HepG2 (cell line): ENCODE data around the gene LRRN3.

Source experiments
- ATAD3A ChIP-seq: sonication (generic); formaldehyde crosslinking; IDR thresholded peaks from 2 replicates; pipeline ENCODE4 v1.4.0; 2020; ENCODE audit warnings: missing genetic modification reagents
- NFKBIZ ChIP-seq: IDR thresholded peaks from 2 replicates; pipeline ENCODE4 v1.6.1; 2018; ENCODE audit warnings: missing genetic modification reagents, missing compliant biosample characterization
- NFYB ChIP-seq: sonication (generic); formaldehyde crosslinking; IDR thresholded peaks from 2 replicates; pipeline ENCODE4 v1.4.0; 2020; ENCODE audit warnings: missing genetic modification reagents
- POLR2AphosphoS5 ChIP-seq: IDR thresholded peaks from 2 replicates; pipeline ENCODE4 v1.6.1; 2012; ENCODE audit warnings: low read depth, low read length
- TARDBP ChIP-seq: sonication (generic); formaldehyde crosslinking; IDR thresholded peaks from 2 replicates; pipeline ENCODE4 v1.8.0; 2022; ENCODE audit warnings: mild to moderate bottlenecking, missing genetic modification reagents
- TF ChIP-seq, protein P1 (sequence below): sonication (generic); formaldehyde crosslinking; IDR thresholded peaks from 2 replicates; pipeline ENCODE4 v1.5.0; 2020; ENCODE audit warnings: mild to moderate bottlenecking, missing genetic modification reagents, moderate library complexity
- TF ChIP-seq, protein P2 (sequence below), 2 experiments: sonication (generic) in 1 of 2; formaldehyde crosslinking in 1 of 2; IDR thresholded peaks; 2 replicates each; pipeline versions ENCODE4 v1.5.1 to v1.6.1; 2011 to 2020; ENCODE audit warnings: borderline replicate concordance in 1 of 2, low read depth in 1 of 2, low read length in 1 of 2, mild to moderate bottlenecking in 1 of 2, missing genetic modification reagents in 1 of 2, moderate library complexity in 1 of 2

DNA sequence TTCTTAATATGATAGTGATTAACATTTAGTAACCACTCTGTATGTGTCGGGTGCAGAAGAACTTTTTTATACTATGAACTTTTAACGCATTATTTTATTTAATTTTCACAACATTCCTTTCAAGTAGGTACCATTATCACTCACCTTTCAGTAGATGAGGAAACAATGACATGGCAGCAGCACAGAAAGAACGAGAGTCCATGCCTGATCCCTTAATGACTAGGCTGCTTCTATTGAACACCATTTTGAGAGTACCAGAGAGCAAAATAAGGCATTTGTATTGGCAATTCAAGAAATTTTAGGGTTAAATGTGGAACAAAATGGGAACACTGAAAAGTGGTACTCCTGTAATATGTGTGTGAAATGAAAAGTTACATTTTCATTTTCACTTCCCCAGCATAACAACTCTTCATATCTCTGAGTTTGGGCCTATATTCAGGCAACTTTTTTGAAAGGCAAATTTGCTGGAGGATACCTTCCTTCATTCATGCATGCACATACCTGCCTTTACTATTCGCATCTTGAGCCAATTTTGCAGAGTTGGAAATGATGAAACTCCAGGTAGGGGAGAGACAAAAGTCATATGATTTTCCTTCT is 12.8 kb downstream of the LRRN3 start:
- TF ChIP-seq TARDBP (CRISPR knock-in tag) (no peak), NFKBIZ (CRISPR knock-in tag) (no peak), POLR2AphosphoS5 (no peak), NFYB (no peak), ATAD3A (CRISPR knock-in tag) (no peak)
- TF ChIP-seq, protein P1, sequence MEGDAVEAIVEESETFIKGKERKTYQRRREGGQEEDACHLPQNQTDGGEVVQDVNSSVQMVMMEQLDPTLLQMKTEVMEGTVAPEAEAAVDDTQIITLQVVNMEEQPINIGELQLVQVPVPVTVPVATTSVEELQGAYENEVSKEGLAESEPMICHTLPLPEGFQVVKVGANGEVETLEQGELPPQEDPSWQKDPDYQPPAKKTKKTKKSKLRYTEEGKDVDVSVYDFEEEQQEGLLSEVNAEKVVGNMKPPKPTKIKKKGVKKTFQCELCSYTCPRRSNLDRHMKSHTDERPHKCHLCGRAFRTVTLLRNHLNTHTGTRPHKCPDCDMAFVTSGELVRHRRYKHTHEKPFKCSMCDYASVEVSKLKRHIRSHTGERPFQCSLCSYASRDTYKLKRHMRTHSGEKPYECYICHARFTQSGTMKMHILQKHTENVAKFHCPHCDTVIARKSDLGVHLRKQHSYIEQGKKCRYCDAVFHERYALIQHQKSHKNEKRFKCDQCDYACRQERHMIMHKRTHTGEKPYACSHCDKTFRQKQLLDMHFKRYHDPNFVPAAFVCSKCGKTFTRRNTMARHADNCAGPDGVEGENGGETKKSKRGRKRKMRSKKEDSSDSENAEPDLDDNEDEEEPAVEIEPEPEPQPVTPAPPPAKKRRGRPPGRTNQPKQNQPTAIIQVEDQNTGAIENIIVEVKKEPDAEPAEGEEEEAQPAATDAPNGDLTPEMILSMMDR (CRISPR knock-in tag), result no peak
- TF ChIP-seq, protein P2, sequence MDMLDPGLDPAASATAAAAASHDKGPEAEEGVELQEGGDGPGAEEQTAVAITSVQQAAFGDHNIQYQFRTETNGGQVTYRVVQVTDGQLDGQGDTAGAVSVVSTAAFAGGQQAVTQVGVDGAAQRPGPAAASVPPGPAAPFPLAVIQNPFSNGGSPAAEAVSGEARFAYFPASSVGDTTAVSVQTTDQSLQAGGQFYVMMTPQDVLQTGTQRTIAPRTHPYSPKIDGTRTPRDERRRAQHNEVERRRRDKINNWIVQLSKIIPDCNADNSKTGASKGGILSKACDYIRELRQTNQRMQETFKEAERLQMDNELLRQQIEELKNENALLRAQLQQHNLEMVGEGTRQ (IDR thresholded peaks at IDR 0.05; ENCODE audit: low read depth, low read length), result no peak
- TF ChIP-seq, protein P2 (CRISPR knock-in tag; IDR thresholded peaks at IDR 0.05; ENCODE audit: borderline replicate concordance), result no peak
